GM18526 (cell line): ENCODE measurements around the gene PPP1R12C.
A peak's percentile ranks its signal among the peaks of the same experiment; 100 is the strongest.

ENCODE experiments used
- POLR2A ChIP-seq: IDR thresholded peaks from 3 replicates; pipeline ENCODE4 v1.6.1; 2011; ENCODE audit not compliant: insufficient read length; ENCODE audit errors: extremely low read depth

Gene PPP1R12C

GRCh38 chr19:55078996-55079395 lies 38.4 kb downstream of the PPP1R12C start:
- no peak for TF ChIP-seq POLR2A

DNA sequence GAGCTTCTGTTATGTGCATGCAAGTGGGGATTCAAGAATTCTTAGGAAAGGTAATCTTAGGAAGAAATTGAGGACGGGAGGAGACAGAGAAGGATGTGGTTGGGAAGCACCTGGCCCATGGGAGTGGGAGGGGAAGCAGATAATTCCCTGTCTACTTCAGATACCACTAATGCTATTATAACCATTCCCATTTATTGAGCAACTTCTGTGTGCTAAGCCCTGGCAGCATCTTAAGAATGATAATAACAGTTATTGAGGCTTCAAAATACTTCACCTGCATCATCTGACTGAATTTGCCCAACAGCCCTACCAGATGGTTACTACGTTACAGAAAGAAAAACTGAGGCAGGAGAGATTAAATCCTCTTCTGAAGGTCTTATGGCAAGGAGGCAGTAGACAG lies 40.3 kb downstream of the PPP1R12C start:
- no peak for TF ChIP-seq POLR2A

DNA sequence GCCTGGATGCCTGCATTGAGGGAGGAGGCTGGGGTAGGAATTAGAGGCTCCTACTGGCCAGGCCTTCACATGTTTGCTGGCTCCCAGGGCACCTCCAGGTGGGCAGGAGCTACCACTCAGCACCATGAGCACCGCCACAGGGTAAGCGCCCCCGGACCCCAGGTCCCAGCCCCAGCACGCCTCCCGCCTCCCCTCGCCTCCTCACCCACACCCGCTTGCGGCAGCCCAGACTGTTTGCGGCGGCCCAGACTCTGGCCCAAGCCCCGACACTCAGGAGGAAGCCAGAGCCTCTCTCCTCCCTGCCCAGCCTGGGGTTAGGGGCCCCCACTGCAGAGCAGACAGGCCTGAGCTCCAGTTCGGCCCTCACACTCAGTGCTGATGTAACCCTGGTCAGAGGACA lies 41.1 kb downstream of the PPP1R12C start:
- TF ChIP-seq POLR2A, result no peak

- no peak for TF ChIP-seq POLR2A
Observed at GRCh38 chr19:55075371-55075998, 42.0 kb downstream of the PPP1R12C start, which contains the start of gene EPS8L1. Gene EPS8L1 (plus strand): TSS chr19:55075869. CDS start chr19:55076445, 576 bp downstream.

GRCh38 chr19:55071913-55072312 lies 45.5 kb downstream of the PPP1R12C start:
- TF ChIP-seq POLR2A, result no peak

DNA sequence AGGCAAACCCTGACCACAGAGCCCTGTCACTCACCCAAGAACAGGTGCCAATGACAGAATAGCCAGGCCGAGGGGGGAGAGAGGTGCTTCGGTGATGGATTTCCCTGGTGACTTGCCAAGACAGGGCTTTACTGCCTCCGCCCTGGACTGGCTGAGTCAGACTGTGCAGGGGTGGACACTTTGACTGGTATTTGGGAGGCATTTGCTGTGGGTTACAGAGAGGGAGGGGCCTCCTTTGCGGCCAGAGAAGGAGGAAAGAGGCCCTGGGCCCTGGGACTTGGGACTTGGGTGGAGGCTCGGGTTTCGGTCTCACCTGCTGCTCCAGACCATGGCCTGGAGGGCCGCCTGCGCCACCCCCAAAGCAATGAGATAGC lies 46.3 kb downstream of the PPP1R12C start:
- no peak for TF ChIP-seq POLR2A

- no peak for TF ChIP-seq POLR2A
Observed at GRCh38 chr19:55070466-55071128, 46.8 kb downstream of the PPP1R12C start.

DNA sequence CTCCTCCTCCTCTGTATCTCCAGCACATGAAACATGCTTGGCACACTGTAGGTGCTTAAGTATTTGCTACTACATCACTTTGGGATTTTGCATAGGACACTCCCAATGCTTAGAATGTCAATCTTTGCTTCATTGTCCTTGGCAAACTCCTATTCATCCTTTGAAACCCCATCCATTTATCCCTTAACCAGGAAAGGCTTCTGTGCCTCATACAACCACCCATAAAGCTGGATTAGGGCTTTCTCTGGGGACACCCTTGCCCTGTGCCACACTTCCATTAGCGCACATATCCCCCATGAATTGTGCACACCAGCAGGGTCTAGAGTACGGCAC lies 47.6 kb downstream of the PPP1R12C start:
- TF ChIP-seq POLR2A, result no peak

- TF ChIP-seq POLR2A, result no peak
Observed at GRCh38 chr19:55068950-55069864, 48.2 kb downstream of the PPP1R12C start.

GRCh38 chr19:55067869-55068268 lies 49.6 kb downstream of the PPP1R12C start:
- TF ChIP-seq POLR2A, result no peak

GRCh38 chr19:55066107-55066709 lies 51.2 kb downstream of the PPP1R12C start:
- no peak for TF ChIP-seq POLR2A

DNA sequence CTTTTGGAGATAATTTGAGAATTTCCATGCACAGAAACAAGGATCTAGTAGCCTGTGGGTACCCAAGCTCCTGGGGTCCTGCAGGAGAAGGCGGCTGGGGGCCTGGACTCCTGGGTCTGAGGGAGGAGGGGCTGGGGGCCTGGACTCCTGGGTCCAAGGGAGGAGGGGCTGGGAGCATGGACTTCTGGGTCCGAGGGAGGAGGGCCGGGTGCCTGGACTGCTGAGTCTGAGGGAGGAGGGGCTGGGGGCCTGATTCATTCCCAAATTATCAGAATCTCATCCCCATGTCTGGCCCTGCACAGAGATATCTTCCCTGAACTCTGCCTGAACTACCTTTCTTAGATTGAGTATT lies 54.0 kb downstream of the PPP1R12C start:
- TF ChIP-seq POLR2A, result no peak

DNA sequence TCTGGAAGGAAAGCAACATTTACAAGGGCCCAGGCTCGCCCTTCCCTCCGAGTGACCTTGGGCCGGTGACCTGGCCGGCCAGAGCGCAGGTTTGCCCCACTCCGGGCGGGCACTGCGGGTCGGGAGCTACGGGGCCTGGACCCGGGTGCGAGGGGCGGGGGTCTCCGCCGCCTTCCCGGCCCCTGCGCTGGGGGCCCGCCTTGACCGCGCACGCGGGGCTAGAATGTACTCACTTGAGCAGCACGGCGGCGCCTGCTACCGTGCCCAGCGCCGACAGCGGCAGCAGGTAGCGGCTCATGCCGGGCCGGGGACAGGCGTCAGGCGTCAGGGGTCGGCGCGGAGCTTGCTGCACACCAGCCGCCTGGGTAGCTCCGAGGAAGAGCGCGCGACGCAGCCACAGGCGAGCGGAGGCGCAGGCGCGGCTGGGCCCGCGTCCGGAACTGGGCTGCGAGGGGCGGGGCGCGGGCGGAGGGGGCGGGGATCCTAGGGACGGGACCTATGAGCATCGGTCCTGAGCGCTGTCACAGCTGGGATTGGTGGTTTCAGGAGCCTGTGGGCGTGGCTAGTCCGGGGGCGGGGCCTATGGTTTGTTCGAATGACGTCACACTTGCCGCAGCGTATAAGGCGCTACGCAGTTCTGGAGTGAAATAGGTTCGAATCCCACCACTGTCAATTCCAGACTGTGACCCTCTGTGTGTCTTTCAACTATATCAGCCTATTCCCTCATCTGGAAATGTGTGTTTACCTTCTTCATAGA lies 54.5 kb downstream of the PPP1R12C start, which contains the start of gene RDH13:
Gene RDH13, minus strand, starts transcription at position 414 of the 757 bp plus-strand sequence. Its CDS starts 116 bp downstream, at position 298.
- peak; percentile 67 for TF ChIP-seq POLR2A

DNA sequence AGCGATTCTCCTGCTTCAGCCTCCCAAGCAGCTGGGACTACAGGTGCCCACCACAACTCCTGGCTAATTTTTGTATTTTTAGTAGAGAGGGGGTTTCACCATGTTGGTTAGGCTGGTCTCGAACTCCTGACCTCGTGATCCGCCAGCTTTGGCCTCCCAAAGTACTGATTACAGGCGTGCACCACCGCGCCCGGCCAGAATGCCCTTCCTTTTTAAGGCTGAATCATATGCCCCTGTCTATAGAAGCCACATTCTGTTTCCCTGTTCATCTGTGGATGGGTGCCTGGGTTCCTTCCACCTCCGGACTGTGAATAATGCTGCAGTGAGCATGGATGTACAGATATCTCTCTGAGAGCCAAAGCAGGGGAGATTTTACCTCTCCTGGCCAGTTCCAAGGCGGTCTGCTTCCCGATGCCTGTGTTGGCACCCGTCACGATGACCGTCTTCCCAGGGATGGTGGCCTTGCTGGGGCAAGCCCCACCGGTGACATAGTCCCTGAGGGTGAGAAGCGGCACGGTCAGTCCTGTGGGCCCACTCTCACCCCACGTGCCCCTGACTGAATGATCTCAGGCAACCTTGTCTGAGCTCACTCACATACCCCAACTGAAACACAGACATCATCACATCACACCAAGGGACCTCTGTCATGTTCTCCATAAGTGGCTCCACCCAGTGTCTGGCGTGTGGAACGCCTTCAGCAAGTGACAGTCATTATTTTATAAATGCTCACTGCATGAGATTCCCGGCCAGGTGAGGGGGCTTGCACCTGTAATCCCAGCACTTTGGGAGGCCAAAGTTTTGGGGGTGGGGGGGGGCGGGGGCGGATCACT lies 58.4 kb downstream of the PPP1R12C start:
- no peak for TF ChIP-seq POLR2A
